22Rv1 (cell line): ENCODE data around the gene RCVRN.

Experiments
- CTCF ChIP-seq: fragments of 450-650 bp; IDR thresholded peaks from 2 replicates; pipeline ENCODE4 v1.5.1; 2017; ENCODE audit warnings: mild to moderate bottlenecking
- ZFX ChIP-seq: fragments of 450-650 bp; IDR thresholded peaks from 2 replicates; pipeline ENCODE4 v1.6.1; 2017; ENCODE audit warnings: antibody characterized with exemption, borderline replicate concordance

GRCh38 chr17:9862949-9863348 lies 42.1 kb downstream of the RCVRN start:
- TF ChIP-seq CTCF (no peak), ZFX (no peak)
